NCI-H69 (cell line): ENCODE measurements around the gene CCDC92.

Source experiments
- DNase-seq: peaks from one replicate; lab custom pipeline; 2025; lab: John Stamatoyannopoulos, UW

CCDC92 gene

DNA sequence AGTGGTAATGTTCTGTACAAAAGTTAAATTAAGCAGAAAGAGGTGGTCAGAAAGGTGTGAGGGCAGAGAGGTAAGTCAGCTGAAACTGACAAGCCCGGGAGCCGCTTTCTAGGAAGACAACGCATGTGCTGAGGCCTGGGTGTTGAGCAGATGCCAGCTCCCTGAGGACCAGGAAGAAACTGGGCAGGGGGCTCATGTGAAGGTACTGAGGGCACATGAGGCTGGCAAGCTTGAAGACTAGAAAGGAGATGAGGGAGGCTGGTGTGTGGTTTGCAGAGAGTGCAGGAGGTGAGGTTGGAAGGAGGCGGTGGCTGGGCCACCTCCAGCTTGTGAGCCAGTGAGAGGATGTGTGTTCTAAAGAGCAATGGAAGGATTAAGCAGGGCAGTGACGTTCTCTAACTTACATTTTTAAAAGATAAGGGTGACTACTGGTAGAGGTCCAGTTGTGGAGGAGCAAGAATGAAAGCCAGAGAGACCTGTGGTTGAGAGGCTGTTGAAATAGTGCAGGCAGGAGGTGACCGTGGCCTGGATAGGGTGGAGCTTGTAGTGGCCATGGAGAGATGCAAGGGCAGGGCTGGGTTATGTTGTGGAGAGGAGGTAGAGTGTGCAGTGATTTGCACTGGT lies 29.5 kb upstream of the CCDC92 start:
- no peak for DNase-seq

DNA sequence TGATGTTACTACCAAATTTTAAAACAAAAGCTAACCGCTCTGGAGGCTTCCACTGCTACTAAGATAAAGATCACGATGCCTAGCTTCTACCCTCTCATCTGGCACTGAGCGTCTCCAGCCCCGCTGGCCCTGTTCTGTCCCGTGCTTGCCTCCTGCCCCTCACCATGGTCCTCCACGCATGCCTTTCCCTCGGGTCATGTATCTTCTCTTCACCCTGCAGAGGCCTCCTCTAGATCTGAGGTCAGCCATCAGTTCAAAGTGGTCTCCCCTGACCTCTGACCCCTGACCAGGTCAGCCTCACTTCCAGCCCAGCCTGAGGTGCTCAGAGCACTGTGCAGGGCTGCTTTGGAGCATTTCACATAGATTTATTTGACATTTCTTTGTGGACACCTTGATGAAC lies 28.7 kb upstream of the CCDC92 start:
- DNase-seq, result no peak

DNA sequence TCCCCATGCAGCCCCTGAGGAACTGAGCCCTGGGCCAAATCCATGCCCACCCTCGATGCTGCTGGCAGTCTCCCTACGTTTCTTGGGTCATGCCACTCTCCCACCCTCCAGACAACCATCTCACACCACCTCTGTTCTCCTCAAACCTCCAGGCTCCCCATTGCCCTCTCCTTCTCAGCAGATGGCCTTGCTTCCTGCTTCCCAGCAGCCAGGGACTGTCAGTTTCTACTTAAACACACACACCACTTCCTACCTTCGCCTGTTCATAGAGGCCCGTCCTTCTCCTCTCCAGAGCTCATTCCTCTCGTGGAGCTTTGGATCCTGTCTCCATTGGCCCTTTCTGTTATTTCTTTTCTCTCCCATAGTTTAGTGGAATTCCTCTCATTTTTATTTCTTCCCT lies 27.5 kb upstream of the CCDC92 start:
- DNase-seq, result no peak

DNA sequence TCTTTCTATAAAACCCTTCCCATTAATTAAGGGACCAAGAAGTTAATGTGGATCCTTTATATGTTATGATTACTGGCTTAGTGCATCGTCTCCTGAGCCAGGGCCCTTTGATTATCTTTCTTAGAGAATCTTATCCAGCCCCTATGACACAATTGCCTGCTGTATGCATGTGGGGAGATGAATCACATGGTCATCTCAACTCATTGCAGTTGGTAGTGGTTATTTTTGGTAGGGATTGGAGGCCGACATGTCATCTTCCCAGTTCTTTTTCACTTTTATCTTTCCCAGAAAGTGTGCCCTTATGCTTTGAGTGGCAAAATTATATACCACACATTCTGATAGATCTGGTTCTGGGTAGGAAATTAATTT lies 26.3 kb upstream of the CCDC92 start:
- DNase-seq, result no peak

DNA sequence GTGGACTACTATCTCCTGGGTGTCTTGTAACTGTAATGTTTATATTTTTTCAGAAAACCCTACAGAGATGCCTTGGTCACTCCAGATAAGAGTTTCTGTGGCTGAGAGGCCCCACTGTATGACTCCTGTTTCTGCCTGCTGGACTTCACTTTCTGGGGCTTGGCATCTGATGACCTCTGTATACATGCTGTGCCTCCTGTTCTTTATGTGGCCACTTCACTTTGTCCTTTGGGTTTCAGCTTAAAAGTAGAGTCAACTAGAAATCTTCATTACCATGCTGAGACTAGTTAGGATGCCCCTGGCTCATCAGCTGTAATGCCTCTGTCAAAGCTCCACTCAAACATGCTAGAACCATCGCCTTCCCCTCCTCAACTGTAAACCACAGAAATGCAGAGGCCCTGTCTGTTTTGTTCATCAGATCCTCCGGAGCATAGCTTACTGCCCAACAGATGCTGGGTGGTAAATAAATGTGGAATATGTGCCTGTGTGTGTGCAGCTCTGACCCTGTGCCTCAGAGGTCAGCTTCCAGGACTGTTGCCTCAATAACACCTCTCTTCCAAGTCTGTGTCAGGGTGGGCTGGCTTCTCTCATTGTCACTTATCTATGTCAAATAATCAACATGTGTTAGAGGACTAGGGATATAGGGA lies 25.8 kb upstream of the CCDC92 start:
- no peak for DNase-seq

DNA sequence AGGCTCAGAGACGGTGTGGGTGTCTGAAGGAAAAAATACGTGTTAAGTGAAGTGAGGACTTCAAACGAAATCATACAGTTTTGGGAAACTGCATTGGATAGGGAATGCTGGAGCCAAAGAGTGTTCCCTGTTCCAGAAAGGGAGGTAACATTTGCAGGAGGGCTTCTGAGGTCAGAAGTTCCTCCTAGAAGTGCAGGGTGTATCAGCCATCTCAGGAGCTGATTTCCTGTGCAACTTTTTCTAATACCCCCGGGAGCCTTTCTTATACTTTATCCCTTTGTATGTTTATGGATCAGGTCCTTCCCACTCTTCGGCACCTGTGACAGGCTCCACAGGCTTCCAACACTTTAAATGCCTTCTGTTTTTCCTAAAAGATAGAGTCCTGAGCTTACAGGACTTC lies 25.3 kb upstream of the CCDC92 start:
- DNase-seq, result no peak

DNA sequence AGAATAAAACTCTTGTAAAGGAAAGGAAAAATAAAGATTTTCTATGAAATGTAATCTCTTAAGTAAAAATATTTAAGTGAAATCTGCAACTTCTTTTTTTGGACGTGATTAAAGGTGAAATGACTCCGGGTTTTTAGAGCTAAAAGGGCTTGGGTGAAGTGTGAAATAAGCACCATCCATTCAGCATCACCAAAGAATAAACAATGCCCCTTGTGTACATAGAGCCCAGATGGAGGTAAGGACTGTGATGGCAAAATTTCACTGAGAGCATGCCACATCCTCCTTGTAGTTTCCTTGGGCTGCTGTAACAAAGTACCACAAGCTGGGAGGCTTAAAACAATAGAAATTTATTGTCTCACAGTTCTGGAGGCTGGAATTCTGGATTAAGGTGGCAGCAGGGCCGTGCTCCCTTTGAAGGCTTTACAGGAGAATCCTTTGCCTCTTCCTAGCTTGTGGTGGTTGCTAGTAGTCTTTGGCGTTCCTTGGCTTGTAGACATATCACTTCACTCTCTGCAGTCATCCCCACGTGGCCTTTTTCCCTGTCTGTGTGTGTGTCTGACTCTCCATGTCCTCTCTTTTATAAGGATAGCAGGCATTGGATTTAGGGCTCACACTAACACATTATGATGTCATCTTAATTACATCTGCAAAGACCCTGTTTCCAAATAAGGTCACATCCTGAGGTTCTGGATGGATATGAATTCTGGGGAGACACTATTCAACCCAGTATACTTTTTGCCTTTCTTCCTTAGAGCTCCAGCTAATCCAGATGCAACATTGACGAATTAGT lies 24.6 kb upstream of the CCDC92 start:
- peak; percentile 12 for DNase-seq

DNA sequence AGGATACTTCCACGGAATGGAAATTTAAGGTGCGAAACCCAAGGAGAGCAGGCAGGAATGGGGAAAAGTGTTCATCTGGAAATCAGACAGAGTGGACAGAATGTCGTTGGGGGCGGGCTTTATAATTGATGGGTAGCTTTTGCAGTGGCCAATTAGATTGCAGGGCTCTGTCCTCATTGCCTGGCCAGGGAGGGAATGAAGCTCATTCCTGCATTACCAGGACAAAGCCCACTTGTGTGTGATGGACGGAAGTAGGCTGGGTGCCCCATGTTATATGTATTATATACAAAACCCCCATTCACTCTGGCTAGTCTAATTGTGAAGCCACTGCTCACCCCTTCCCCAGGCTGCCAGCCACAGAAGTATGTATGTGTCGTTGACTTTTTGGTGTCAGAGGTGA lies 23.9 kb upstream of the CCDC92 start:
- no peak for DNase-seq

DNA sequence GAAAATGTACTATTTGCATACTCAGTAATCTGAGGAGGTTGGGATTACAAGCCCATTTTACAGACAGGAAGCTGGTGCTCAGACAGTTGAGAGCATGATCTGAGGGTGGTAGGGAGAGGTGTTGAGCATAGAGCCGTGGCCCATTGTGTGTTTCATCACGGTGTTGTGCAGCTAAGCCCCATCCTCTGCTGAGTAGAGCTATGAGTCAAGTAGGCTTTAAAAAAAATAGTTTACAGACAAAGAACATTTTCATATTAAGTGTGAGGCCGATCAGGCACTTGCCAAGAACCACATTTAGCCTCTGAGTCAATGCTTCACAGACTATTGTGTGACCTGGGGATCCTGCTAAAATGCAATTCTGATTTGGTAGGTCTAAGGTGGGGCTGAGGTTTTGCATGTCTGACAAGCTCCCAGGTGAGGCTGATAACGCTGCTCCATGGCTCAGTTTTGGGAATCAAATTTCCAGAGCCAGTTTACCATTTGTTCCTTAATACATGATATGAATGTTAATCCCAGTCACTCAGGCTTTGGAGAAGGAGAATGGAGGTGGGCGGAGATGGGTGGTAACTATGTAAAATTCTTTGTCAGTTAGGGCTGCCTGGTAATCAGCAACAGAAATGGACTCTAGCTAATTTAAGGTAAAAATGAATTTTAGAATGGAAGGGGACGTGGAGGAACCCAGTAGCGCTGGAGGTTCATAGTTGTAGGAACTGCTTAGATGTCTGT lies 22.6 kb upstream of the CCDC92 start:
- DNase-seq, result no peak

DNA sequence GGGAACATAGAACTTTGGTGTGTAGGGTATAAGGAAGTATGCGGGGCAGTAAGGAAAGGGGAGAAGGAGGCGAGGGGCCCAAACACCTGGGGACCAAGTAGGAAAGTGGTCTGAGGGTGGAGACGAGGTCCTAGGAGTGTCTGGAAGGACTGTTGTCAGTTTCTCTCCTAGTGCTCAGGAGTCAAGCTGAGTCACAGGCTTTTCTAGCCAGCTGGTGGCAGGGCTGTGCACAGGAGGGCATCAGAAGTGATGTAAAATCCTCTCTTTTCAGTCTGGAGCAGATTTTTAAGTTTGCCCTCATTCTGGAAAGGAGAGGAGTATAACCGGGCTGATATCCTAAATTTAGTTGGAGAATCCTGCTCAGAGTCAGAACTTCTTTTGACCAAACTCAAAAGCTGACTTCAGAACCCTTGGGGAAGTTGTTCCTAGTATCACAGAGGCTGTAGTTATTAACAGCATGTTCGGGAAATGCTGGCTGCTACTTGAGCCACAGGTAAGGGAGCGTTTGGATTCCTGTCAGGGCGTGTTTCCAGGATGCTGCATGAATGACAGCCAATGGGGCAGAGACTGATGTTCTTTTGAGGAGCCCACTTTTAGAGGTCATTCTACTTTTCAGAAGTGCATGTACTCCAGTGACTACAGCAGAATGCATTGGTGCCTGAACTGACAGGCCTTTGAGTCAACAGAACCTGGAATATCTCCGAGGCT lies 19.6 kb upstream of the CCDC92 start:
- DNase-seq, result no peak

DNA sequence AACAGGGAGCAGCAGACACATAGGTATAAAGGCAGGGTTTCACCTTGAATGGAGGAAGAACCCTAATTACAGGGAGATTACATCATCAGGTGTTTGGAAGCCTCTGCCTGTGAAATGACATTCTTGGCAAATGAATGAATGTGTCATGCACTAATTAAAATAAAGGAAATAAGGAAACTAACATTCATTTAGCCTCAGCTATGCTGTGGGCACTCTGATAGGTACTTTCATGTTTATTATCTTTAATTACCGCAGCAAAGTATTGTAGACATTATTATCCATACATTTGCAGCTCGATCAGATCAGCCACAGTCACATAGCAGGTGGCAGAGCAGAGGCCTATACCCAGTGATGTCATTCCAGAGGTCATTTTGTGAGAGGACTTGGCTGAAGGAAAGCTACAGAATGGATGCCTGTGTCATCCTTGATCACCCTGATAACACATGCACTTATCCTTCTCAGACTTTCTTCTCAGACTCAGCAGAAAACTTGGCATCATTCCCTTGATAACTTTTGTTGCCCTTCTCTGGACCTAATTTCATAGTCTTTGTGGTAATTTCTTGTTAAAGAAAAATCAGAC lies 18.8 kb upstream of the CCDC92 start:
- DNase-seq, result peak; percentile 62

DNA sequence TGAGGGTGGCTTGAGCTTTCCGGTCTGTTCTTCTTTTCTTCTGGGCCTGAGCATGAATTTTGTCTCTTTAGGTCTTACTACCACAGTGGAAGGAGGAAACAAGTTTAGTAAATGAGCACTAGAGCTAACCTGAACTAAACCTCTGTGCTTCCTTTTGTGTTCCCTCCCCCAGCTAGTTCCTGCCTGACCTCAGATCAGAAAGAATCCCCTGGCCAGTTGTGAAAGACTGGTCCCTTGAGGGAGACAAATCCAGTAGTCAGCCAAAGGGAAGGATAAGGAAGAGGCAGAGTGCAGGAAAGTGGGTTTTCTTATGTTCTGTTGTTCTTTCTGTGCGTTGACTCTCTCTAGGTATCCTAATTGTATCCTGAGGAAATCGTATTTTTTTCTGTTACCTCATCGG lies 17.9 kb upstream of the CCDC92 start:
- DNase-seq, result no peak

DNA sequence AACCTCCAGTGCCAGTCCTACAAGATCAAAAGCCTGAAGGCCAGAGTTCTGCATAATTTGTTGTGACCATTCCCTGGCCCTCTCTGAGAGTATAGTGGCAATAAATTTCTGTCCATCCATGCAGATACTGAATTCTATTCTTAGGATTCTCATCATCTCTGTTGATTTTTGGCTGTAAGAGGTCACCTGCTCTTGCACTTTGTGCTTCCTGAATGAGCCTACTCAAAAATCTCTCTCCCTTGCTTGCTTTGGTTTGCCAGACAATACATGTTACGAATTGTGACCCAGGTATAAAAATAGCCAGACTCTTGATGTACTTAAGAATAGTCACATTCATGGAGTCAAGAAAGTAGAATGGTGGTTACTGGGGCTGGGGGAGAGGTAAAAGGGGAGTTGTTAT lies 17.1 kb upstream of the CCDC92 start:
- DNase-seq, result no peak

DNA sequence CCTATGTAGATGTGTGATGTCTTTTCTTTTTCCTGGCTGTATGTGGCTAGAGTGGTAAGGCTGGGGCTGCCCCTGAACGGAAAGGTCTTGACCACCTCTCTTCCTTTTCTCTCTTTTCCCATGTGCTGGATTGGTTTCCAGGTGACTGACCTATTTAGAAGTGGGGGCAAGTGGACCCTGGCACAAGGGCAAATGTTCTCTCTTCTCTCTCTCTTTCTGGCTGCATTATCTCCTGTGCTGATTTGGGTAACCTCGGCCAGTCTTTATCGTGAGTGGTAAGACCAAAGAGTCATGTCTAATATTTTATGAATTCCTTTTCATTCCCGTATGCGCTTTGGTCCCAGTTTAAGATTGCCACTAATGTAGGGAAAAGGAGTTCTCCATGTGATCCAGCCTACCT lies 16.5 kb upstream of the CCDC92 start:
- DNase-seq, result no peak

DNA sequence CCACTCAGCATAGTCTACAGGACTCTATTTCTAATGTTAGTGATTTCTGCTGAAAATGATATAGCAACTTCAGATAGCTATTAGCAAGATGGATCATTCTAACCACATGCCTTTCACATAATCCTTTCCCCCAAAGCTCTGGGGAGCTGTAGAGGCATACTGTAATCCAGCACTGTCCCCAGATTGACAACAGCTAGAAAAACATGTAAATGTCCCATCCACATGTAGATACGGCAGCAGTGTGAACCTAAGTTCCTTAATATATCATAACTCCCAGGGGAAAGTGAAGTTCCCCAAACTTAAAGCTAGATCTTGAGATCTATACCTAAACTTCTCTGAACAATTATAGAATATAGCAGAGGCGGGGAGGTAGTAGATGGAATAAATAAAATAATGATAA lies 14.4 kb upstream of the CCDC92 start:
- DNase-seq, result no peak

DNA sequence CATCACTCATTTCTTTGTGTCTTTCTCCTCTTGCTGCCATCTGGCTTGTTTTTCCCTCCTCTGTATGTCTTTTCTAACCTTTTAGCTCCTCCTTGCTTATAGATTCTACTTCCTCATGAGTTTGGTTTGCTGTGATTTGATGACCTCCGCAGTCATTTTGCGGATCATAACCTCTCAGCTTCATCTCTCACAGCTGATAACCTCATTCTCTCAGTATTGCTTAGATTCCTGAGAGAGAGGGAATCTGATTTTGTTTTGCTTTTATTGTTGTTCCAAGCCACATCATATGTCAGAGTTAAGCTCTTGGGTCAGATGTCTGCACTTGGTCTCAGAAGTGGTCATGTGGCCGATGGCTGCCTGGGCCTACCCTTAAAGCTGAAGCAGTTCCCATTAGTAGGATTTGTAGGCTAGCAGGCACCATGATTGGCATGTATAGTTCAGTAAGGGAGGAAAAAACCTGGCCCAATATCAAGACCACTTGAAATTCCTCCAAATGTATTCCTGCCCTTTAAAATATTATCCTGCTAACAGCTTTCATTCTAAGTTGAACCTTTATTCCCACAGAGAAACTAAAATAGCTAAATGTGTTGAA lies 13.8 kb upstream of the CCDC92 start:
- DNase-seq, result no peak

DNA sequence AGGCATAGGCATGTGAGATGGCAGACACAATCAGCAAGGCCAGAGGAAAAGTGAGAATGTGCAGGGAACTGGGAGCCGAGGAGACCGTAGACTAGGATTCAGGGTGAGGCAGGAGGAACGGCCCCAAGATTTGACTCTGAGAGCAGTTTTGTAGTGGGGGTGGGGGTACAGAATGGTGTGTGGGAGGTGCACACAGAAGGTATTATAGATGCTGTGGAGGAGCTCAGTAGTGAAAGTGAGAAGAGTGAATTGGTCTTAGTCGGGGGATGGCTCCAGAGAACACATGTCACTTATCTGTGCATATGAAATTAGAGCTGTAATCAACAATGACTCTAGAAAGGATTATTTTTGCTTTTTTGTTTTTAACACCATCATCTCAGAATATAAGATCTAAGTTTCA lies 12.3 kb upstream of the CCDC92 start:
- DNase-seq, result no peak

DNA sequence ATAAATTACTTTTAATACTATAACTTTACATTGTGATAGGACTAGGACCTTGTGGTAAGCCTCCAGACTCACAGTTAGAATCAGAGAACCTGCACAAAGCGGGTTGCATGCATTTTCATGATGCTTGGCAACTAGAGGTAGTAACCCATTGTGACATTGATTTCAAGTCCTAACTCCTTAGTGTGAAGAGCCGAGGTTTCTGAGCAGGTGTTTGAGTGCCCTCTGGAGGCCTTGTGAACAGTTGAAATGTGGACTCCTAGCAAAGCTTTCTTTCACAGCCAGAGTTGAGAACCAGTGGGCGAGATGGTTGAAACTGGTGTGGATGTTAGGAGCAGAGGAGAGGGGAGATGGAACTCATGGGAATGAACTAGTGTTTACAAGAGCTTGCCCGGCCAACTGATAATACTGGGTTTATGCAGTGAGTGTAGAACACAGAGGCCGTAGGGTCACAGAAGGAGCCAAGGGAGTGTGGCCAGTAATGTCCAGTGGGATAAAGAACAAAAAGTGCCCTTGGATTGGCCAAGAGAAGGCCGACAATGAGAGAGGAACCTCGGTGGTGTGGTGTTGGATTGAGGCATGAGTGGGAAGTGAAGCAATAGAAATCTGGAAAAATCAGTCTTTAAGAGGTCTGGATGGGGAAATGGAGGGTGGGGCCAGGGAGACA lies 11.3 kb upstream of the CCDC92 start:
- DNase-seq, result peak; percentile 72

DNA sequence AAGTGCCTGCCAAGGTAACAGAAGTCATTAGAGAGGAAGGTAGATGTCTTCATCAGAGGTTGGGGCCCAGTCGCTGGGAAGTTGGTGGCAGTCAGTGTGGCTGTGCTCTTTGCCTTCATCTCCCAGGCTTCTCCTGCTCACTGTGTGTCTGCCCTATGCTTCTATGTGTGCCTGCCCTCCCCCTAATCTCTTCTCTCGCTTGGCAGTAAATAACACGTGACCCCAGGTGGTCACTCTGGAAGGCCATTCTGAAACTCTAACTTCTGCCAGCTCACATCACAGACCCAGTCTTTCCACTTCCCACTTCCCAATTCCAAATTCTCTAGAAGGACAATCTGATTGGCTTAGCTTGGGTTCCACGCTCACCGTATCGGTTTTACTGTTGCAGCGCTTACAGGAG lies 9.6 kb upstream of the CCDC92 start:
- no peak for DNase-seq

DNA sequence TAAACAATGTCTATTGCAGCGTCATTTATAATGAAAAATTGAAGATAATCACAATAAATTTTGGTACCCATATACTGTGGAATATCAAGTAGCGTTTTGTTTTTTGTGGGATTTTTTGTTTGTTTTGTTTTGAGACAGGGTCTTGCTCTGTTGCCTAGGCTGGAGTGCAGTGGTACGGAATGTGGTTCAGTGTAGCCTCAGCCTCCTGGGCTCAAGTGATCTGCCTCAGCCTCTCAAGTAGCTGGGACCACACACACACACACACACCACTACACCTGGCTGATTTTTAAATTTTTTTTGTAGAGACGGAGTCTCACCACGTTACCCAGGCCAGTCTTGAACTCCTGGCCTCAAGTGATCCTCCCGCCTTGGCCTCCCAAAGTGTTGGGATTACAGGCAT lies 6.9 kb upstream of the CCDC92 start:
- DNase-seq, result no peak
